Left ventricle myocardium superior (tissue), 1 donor: Measurements from ENCODE around the gene UGT2B17. TPM values are rescaled to one million over a fixed set of nuclear protein-coding genes. Genes with fewer than 3 reads are reported as not detected.

Experiments
- ATAC-seq: fragments of 200-7000 bp; cut with Tn5 transposase; one replicate; pipeline ENCODE4 v1.9.1; 2020; ENCODE audit warnings: mild to moderate bottlenecking, moderate library complexity
- DNase-seq: peaks from one replicate; pipeline ENCODE4 v3.0.0-alpha.2; 2020
- intact Hi-C: fragments of 100-400 bp; cut with micrococcal nuclease; formaldehyde crosslinking; loops from one replicate; pipeline ENCODE4 v1.11.0; 2022
- total RNA-seq: library from RNA; stranded (reverse); fragmentation: NEBNext Ultra II Directional; extraction: Animal tissue kit (Norgen Biotek cat#: 25700); gene quantifications from one replicate; pipeline ENCODE4 v1.2.1, GENCODE V29; 2021
- donor health status: DM: no; HTN: yes; CAD: no; lungs with severe emphysema.

Gene UGT2B17
- total RNA-seq, 1 donor from 2014 or later: not detected

DNA sequence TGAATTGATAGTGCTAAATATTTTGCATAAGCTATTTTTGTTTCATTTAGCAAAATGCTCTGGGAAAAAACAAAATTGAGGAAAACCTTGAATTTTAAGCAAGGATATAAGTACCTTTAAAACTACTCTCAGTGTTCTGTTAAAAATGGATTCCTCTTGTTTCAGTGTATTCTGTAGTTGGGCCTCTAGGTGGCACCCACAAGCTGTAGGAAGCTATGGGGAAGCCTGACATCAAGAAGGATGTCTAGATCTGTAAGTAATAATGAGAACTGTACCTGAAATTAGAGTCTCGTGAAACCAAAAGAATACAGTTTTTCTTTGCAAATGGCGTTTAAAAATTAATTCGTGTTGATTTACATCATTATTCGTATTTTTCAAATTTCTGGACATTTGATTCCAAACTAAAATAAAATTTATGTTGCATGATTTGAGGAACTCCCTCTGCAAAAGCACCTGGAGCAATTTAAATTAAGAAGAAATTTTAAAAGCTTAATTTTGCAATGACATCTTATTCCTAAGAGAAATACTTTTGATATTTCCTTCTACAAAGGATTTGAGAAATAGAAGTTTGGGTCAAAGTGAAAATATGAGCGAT, 77.6 kb downstream of the UGT2B17 start:
- intact Hi-C loops: loop anchor here (10.0 kb wide), 1 partner anchor 676 kb away; no protein-coding TSS in a partner anchor

DNA sequence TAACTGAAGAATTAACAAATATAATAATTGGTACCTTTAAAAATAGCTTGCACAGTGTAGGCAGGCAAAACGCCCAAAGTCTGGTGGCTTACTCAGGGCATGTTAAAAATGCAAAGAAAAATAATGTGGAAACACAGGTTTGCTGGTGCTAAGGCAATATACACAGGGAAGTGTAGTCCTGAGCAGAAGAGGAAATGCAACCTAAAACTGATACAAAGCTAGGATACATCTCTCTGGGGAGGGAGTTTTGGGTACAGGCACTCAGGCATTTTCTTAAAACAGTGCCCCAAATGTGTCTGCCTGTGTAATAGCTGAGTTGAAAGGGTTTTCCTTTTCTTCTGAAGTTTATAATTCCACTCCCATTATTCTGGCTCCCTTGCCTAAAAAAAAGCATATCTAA, 81.4 kb downstream of the UGT2B17 start:
- DNase-seq: no peak
- no peak for ATAC-seq
- intact Hi-C loops: loop anchor here (10.0 kb wide), 1 partner anchor 680 kb away; no protein-coding TSS in a partner anchor

More for the DNA sequence above, 77.6 kb downstream of the UGT2B17 start:
- DNase-seq (no peak), ATAC-seq (no peak)

DNA sequence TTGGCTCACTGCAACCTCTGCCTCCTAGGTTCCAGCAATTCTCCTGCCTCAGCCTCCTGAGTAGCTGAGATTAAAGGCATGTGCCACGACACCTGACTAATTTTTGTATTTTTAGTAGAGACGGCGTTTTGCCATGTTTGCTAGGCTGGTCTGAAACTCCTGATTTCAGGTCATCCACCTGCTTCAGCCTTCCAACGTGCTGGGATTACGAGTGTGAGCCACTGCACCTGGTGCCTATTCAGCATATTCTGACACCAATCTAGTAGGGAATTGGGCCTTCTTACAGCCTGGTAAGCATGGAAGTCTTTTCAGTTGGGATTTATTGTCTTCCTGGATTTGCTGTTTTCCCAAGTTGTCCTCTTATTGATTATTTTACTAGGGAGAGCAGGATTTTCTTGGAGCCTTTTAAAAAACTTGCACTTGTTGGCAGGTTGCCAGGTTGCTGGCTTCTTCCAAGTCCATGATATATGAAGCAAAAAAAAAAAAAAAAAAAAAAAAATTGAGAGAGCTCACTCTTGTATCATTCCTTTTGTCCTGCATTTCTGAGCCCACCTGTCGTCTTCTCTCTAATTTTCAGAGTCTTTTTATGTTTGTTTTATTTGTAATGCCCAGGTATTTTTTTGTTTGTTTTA, 85.2 kb downstream of the UGT2B17 start:
- ATAC-seq (no peak), DNase-seq (no peak)
- intact Hi-C loops: loop anchor here (10.0 kb wide), 1 partner anchor 684 kb away; no protein-coding TSS in a partner anchor

DNA sequence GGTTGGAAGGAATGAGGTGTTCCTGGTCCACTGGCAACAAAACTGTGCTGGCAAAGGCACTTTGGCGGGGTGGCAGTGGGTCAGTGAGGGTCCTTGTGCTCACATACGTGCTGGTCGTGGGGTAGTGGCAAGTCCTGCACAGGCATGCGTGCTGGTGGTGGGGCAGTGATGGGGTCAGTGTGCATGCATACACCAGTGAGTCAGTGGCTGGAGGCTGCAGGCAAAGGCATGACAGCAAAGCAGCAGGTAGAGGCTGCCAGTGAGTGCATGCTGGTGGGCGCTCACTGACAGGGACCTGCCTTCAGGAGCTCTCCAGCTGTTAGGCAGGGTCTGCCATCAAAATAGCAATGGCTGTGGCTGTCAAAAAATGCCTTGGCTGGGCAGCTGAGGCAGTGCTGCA, 86.8 kb downstream of the UGT2B17 start:
- ATAC-seq (no peak), DNase-seq (no peak)
- intact Hi-C loops: no loop called here

Other genes with a start within 250 kb of the UGT2B17 start
- gene YTHDC1, start 226.2 kb downstream of the UGT2B17 start, total RNA-seq: 57.1 TPM
- gene TMPRSS11E, start 128.9 kb downstream of the UGT2B17 start, total RNA-seq: not detected
- not detected for gene UGT2B15, start 94.3 kb upstream of the UGT2B17 start, total RNA-seq
- not detected for gene UGT2B10, start 239.7 kb upstream of the UGT2B17 start, total RNA-seq